NCI-H1417 (cell line): ENCODE measurements around the gene SMIM10L2A.
"Not testable (repeated sequence)": the region's sequence is repeated elsewhere in the genome, so short reads cannot be mapped to it uniquely, and the experiment has no call there.

Experiments
- DNase-seq, 3 experiments: peaks; one replicate each; lab custom pipeline; 2025; lab: John Stamatoyannopoulos, UW

The SMIM10L2A gene

GRCh38 chrX:135423173-135423864 lies 1.6 kb downstream of the SMIM10L2A start:
- not testable (repeated sequence) for DNase-seq

GRCh38 chrX:135424469-135424868 lies 2.7 kb downstream of the SMIM10L2A start:
- DNase-seq: no peak

DNA sequence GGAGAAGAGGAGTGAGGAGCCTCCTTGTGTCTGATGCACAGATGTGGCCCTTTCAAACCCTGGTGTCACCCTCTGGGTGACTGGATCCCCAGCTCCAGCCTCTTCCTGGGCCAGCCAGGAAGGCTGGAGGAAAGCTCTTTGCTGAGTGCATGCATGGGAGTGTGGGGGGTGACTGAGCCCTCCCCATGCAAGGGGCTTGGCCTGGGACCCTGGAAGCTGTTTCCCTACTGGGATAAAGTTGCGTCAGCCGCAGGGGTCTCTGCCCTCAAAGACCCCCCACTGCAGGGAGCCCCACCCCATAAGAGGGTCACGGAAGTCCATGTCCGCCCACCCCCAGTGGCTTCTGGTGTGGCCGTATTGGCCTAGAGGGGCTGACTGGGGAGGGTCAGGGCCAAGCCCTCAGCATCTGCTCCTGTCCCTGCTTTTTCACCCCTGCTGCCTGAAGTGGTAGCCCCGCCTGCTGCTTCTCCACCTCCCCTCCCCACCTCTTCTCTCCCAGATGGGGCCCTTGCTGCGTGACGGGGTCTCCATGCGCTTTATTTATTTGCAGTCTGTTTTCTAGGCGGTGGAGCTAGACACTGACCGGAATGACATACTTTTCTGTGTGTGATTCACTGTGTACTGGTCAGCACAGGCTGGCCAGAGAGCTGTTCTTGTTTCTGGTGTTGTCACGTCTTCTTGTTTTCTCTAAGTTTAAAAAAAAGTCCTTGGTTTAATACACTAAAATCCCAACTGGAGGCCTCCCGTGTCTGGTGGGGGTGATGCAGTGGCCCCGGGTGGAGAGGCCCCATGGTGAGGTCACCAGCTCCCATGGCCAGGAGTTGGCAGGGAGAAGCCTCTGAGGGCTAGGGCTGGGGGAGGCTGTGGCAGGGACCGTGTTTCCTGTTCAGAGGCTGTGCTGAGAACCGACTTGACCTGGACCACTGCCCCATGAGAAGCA lies 3.6 kb downstream of the SMIM10L2A start:
- DNase-seq: no peak

DNA sequence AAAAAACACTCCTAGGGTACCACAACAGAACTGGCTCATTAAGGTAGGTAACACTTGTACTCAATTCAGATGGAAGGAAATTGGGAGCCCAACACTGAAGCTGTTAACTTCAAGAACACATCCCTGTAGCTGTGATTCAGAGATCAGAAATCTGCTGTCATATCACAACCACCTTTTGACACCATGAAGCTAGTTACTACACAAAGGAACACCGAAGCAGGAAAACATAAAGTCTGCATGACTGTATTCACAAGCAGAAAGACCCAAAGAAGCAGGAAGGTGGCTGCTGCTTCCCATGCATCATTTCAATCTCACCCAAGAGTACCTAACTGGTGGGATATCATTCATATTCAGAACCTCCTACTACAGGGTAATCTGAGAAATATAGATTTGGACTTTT lies 7.7 kb downstream of the SMIM10L2A start:
- DNase-seq: no peak

DNA sequence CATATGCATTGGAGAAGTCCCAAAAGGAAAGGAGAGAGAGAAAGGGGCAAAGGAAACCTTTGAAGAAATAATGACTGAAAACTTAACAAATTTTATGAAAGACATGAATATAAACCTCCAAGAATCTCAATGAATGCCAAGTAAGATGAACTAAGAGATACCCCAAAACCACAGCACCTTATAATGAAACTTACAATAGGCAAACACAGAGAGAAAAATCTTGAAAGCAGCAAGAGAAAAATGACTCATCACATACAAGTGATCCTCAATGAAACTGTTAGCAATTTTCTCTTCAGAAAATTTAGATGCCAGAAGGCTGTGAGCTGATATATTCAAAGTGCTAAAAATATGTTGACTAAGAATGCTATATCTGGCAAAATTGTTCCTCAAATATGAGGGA lies 10.1 kb downstream of the SMIM10L2A start:
- no peak for DNase-seq

DNA sequence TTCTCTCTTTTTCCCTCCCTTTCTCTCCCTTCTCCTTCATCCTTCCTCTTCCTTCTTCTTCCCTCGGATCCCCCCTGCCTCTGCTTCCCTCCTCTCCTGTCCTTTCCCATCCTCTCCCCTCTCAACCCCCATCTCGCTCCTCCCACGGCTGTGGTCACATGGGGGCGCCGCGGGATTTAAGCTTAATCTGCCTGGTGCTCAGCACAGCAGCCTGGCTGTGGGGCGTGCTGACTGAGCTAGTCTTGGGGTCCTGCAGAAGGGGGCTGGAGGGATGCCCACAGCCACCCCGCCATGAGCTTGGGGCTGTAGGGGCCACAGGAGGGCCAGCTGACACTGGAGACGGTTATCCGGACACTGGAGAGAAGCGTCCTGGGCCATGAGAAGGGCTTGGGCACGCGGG lies 10.7 kb downstream of the SMIM10L2A start:
- DNase-seq: no peak

DNA sequence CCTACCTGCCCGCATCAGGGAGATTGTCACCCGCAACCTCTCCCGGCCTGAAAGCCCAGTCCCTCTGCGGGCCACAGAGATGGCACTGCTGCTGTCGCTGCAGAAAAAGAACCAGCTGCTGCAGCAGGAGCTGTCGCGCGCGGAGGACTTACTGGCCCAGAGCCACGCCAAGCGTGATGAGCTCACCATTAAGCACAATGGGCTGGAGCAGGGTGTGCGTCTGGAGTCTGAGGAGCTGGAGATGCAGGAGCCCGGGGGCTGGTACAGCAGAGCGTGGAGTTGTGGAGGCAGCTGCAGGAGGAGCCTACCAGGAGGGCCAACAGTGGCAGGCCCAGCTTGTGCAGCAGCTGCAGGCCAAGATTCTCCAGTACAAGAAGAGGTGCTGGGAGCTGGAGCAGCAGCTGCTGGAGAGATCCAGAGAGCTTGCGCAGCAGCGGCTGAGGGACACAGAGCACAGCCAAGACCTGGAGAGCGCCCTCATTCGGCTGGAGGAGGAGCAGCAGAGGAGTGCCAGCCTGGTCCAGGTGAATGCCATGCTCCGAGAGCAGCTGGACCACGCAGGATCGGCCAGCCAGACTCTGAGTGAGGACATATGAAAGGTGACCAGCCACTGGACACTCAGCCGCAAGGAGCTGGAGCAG lies 11.3 kb downstream of the SMIM10L2A start:
- DNase-seq: no peak

DNA sequence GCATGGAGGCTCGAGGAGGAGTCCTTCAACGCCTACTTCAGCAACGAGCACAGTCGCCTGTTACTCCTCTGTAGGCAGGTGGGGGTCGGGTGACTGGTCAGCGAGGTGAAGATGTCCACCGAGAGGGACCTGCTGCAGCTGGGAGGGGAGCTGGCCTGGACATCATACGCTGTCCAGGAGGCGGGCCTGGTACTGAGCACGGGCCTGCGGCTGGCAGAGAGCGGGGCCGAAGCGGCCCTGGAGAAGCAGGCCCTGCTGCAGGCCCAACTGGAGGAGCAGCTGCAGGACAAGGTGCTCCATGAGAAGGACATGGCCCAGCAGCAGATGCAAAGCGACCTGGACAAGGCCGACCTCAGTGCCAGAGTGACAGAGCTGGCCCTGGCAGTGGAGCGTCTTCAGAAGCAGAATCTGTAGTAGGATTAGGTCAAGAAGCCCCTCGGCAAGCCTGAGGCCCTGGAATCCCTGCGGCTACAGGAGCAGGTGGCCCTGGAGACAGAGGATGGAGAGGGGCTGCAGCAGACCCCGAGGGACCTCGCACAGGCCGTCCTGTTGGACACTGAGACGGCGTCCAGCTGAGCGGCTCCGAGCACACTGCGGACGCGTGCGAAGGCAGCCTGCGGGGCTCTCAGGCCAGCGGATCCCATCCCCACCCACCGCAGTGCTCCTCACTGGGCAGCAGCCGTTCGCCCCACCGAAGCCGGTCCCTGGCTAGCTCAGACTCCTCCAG lies 11.9 kb downstream of the SMIM10L2A start:
- no peak for DNase-seq

- DNase-seq: no peak
These were observed 12.8 kb downstream of the SMIM10L2A start for GRCh38 chrX:135434258-135435138.

DNA sequence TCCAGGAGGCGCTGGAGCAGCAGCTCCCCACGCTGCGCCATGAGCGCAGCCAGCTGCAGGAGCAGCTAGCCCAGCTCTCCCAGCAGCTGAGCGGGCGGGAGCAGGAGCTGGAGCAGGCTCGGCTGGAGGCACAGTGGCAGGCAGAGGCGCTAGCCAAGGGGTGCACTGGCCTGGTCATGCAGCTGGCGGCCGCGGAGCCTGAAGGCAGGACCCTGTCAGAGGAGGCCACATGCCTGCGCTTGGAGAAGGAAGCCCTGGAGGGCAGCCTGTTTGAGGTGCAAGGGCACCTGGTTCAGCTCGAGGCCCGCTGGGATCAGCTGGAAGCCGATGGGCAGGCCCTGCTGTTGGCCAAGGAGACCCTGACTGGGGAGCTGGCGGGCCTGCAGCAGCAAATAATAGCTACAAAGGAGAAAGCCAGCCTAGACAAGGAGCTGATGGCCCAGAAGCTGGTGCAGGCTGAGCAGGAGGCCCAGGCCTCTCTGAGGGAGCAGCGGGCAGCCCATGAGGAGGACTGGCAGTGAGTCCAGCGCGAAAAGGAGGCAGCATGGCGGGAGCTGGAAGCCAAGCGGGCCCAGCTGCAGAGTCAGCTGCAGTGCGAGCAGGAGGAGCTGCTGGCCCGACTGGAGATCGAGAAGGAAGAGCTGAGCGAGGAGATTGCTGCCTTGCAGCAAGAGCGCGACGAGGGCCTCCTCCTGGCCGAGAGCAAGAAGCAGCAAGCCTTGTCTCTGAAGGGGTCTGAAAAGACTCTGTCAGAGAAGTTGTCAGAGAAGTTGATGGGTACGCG lies 13.6 kb downstream of the SMIM10L2A start:
- no peak for DNase-seq

- DNase-seq: no peak
These were observed 14.2 kb downstream of the SMIM10L2A start for GRCh38 chrX:135435933-135436332.

- DNase-seq: no peak
These were observed 14.7 kb downstream of the SMIM10L2A start for GRCh38 chrX:135436456-135436855.

DNA sequence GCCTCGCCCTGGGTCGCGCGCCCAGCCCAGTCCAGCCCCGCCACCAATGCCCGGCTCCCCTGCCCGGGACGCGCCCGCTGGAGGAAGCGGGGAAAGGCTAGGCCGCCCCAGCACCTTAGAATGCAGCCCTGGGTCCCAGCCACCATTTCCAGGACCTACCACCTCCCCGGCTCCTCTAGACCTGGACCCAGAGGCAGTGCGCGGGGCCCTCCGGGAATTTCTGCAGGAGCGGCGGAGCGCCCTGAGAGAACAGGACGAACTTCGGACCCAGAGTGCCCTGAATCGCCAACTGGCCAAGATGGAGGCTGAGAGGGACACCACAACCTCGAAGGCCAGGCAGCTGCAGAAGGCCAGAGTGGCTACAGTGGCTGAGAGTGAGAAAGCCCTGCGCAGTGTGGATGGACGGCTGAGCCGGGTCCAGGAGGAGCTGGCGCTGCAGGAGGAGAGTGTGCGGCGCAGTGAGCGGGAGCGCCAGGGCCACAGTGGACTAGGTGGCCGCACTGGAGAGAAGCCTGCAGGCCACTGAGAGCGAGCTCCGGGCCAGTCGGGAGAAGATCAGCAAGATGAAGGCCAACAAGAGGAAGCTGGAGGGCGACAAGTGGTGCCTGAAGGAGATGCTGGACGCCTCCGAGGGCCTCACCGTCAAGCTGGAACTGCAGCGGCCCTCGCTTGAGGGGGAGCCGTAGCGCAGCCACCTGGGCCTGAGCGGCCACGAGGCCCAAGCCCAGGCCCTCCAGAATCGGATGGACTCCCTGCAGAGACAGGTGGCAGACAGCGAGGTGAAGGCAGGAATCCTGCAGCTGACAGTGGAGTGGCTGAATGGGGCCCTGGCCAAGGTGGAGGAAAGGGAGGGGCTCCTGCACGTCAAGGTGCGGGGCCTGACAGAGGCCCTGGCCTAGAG lies 15.5 kb downstream of the SMIM10L2A start:
- DNase-seq: peak in 1 of 3 experiments; percentile 38

GRCh38 chrX:135437867-135438733 lies 16.4 kb downstream of the SMIM10L2A start:
- DNase-seq: peak in 1 of 3 experiments; percentile 38

- no peak for DNase-seq
These were observed 16.9 kb downstream of the SMIM10L2A start for GRCh38 chrX:135438734-135439043.

DNA sequence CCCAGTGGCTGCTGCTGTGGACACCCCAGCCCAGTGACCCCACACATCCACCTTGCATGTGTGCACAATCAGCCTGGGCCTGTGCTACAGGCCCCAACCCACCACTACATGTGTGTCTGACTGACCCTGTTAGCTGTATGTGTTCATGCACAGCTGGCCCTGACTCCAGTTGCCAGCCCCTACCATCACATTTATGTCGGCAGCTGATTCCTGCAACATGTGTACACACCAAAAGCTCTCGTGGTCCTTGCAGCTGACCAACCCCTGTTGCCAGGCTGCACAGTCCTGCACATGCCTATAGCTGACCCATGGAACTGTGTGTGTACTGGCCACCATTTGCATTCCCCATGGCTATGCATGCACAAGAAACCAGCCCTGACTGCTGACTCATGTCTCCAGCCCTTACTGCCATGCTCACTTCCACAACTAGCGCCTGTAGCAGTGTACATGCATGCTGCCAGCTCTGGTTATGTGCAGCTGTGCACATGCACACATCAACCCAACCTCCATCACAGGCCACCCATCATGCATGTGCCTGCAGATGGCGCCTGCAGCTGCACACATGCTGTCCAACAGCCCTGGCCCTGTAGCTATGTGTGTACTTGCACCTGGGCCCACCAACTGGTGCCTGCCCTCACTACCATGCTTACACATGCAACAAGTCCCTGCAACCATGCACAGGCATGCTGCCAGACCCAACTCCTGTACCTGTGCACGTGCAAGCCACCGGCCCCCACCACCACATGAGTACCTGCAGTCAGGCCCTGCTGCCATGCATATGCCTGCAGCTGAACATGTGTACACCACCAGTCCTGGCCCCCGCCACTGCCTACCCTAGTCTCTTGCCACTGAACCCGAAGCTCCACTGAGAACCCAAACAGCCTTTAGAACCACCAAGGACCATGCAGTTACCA lies 28.1 kb downstream of the SMIM10L2A start:
- DNase-seq: no peak

DNA sequence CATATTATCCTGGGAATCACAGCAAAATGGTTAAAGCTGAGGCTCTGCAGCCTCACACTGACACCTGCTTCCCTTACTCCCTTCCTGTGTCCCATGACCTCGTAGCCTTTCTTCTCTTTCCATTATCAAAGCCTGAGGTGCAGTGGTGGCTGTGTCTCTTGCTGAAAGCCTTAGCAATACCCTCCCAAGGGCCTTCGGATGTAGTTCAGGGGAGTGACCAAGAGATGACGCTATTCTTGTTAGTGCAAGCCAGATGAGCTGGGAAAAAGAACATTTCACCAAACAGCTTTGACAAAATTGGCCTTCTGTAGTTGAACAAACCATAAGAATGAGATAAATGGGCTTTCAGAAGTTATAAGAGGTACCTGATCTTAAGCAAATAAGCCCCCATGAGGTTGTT lies 31.6 kb downstream of the SMIM10L2A start:
- no peak for DNase-seq
